Psoas muscle (tissue), 8 donors: ENCODE results near the gene ZSCAN5B. TPM values are rescaled to one million over a fixed set of nuclear protein-coding genes. Genes with fewer than 3 reads are reported as not detected.

Experiments
- ATAC-seq, 4 donors: fragments of 200-7000 bp; cut with Tn5 transposase; one replicate each; pipeline ENCODE4 v1.9.1; 2020; ENCODE audit warnings: moderate library complexity in 3 of 4, mild to moderate bottlenecking in 2 of 4
- DNase-seq, 2 donors: peaks; one replicate each; pipeline ENCODE4 v3.0.0-alpha.2; 2020
- H3K27ac ChIP-seq: fragments of 200-600 bp; one replicate; pipeline ENCODE4 v1.8.0; 2022
- H3K27me3 ChIP-seq, 3 donors: fragments of 200-600 bp in 1 of 3; one replicate each; pipeline versions ENCODE4 v1.6.1 to v1.8.0; 2013 to 2022; ENCODE audit warnings: low read length in 2 of 3, mild to moderate bottlenecking in 2 of 3, moderate library complexity in 1 of 3; ENCODE audit not compliant: insufficient read depth in 3 of 3
- H3K36me3 ChIP-seq, 2 donors: fragments of 200-600 bp in 1 of 2; one replicate each; pipeline versions ENCODE4 v1.6.1 to v1.8.0; 2013 to 2022; ENCODE audit warnings: low read depth in 1 of 2, mild to moderate bottlenecking in 1 of 2, moderate library complexity in 1 of 2; ENCODE audit not compliant: insufficient read depth in 1 of 2
- H3K4me1 ChIP-seq: fragments of 200-600 bp; one replicate; pipeline ENCODE4 v1.8.0; 2022
- H3K4me3 ChIP-seq: fragments of 200-600 bp; one replicate; pipeline ENCODE4 v1.8.0; 2022; ENCODE audit warnings: mild to moderate bottlenecking
- H3K9me3 ChIP-seq: fragments of 200-600 bp; one replicate; pipeline ENCODE4 v1.8.0; 2022
- WGBS, 3 donors: extraction: QIAGEN DNeasy Blood & Tissue Kit; methylation state at CpG; one replicate each; pipeline versions ENCODE4 v1.1.6 to v1.1.7; 2013; 5-methylcytosine and 5-hydroxymethylcytosine counted together
- intact Hi-C, 2 donors: fragments of 100-400 bp; cut with DNase I; formaldehyde crosslinking; loops; one replicate each; pipeline versions ENCODE4 v1.11.0 to v1.14.2; 2022
- polyA plus RNA-seq, 3 donors: library from polyadenylated mRNA; stranded (reverse); fragments of 200-250 nt; gene quantifications; one replicate each; pipeline ENCODE4 v1.2.3, GENCODE V29; 2013
- total RNA-seq, 4 donors: library from RNA; stranded (reverse); fragmentation: NEBNext Ultra II Directional in 2 of 4; extraction: Animal tissue kit (Norgen Biotek cat#: 25700) in 2 of 4; gene quantifications; one replicate each; pipeline versions ENCODE4 v1.2.1 to v1.2.4, GENCODE V29; 2021 to 2023
- TF ChIP-seq, protein P1 (sequence below): fragments of 200-600 bp; IDR thresholded peaks from one replicate; pipeline ENCODE4 v1.8.0; 2022; ENCODE audit warnings: antibody characterized with exemption
- donor health status: healthy with polysubstance abuse.
- donor health status: DM: no; HTN: no; CAD: no; lungs with moderate emphysema.
- donor health status: Bipolar disorder and iron deficiency.
- donor health status: healthy.
- donor health status: DM: yes; HTN: yes; CAD: no.
- donor health status: DM: no; HTN: no; CAD: no.
- donor health status: DM: no; HTN: no; CAD: no.
- donor health status: DM: yes; HTN: yes; CAD: no.

Gene ZSCAN5B
- total and polyA plus RNA-seq, 7 donors: 0.05 TPM; not detected in 6

GRCh38 chr19:56162258-56162657 lies 35.3 kb downstream of the ZSCAN5B start:
- WGBS, 3 donors: 60 to 62% (median 60%) methylated on average over 9 of the region's 9 CpGs
- H3K4me1 ChIP-seq: no peaks in the 10 kb centered on the region

GRCh38 chr19:56161534-56161933 lies 36.0 kb downstream of the ZSCAN5B start:
- Histone ChIP-seq H3K36me3 (peaks cover 0 to 40% of the 10 kb centered on the region in 2 donors), H3K27ac (no peak overlapping the region), H3K27me3 (no peaks in the 10 kb centered on the region), H3K4me3 (no peak overlapping the region), H3K9me3 (no peaks in the 10 kb centered on the region), H3K4me1 (no peaks in the 10 kb centered on the region)
- 90 to 92% (median 91%) methylated on average over 11 of the region's 11 CpGs for WGBS, 3 donors
- no peak for DNase-seq
- intact Hi-C loops: no loop called here
- TF ChIP-seq, protein P1, sequence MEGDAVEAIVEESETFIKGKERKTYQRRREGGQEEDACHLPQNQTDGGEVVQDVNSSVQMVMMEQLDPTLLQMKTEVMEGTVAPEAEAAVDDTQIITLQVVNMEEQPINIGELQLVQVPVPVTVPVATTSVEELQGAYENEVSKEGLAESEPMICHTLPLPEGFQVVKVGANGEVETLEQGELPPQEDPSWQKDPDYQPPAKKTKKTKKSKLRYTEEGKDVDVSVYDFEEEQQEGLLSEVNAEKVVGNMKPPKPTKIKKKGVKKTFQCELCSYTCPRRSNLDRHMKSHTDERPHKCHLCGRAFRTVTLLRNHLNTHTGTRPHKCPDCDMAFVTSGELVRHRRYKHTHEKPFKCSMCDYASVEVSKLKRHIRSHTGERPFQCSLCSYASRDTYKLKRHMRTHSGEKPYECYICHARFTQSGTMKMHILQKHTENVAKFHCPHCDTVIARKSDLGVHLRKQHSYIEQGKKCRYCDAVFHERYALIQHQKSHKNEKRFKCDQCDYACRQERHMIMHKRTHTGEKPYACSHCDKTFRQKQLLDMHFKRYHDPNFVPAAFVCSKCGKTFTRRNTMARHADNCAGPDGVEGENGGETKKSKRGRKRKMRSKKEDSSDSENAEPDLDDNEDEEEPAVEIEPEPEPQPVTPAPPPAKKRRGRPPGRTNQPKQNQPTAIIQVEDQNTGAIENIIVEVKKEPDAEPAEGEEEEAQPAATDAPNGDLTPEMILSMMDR: no peak
- ATAC-seq: peak in 1 of 4 donors; percentile 15

More at GRCh38 chr19:56162258-56162657, 35.3 kb downstream of the ZSCAN5B start:
- H3K9me3 ChIP-seq: no peaks in the 10 kb centered on the region
- no peak overlapping the region for H3K4me3 ChIP-seq
- intact Hi-C loops: no loop called here
- TF ChIP-seq, protein P1: no peak
- peaks cover 0 to 3% (median 0%) of the 10 kb centered on the region in 3 donors for H3K27me3 ChIP-seq
- H3K36me3 ChIP-seq: peaks cover 0 to 37% of the 10 kb centered on the region in 2 donors
- no peak overlapping the region for H3K27ac ChIP-seq
- DNase-seq (no peak), ATAC-seq (no peak)

GRCh38 chr19:56159622-56160271 lies 37.8 kb downstream of the ZSCAN5B start:
- ATAC-seq: no peak
- 96 to 97% (median 97%) methylated on average over 49 to 69 of the region's 69 CpGs for WGBS, 3 donors
- no peak for DNase-seq
- Histone ChIP-seq H3K9me3 (no peaks in the 10 kb centered on the region), H3K4me1 (no peaks in the 10 kb centered on the region), H3K27ac (no peak overlapping the region), H3K27me3 (no peaks in the 10 kb centered on the region), H3K4me3 (no peak overlapping the region), H3K36me3 (peaks cover 0 to 53% of the 10 kb centered on the region in 2 donors)
- intact Hi-C loops: no loop called here
- TF ChIP-seq, protein P1: no peak

- DNase-seq (no peak), ATAC-seq (no peak)
- H3K36me3 ChIP-seq: peaks cover 0 to 53% of the 10 kb centered on the region in 2 donors
- intact Hi-C loops: no loop called here
- 92 to 97% (median 97%) methylated on average over 9 of the region's 9 CpGs for WGBS, 3 donors
- no peaks in the 10 kb centered on the region for H3K27me3 ChIP-seq
- H3K4me1 ChIP-seq: no peaks in the 10 kb centered on the region
- no peak overlapping the region for H3K4me3 ChIP-seq
- TF ChIP-seq, protein P1: no peak
- no peak overlapping the region for H3K27ac ChIP-seq
- no peaks in the 10 kb centered on the region for H3K9me3 ChIP-seq
Observed at GRCh38 chr19:56159009-56159559, 38.5 kb downstream of the ZSCAN5B start.
